BJ (cell line): ENCODE results near the gene LTF. TPM values are rescaled to one million over a fixed set of nuclear protein-coding genes. Genes with fewer than 3 reads are reported as not detected.

ENCODE experiments used
- CTCF ChIA-PET: fragments of 350-600 bp; formaldehyde crosslinking; extraction: SDS; loops from one replicate; lab custom pipeline; 2021; ENCODE audit warnings: antibody characterized with exemption, inconsistent platforms; lab: Yijun Ruan, JAX
- POLR2A ChIA-PET: fragments of 300-600 bp; sonication (Branson Sonifier 250); formaldehyde crosslinking; extraction: SDS; loops from one replicate; lab custom pipeline; 2021; ENCODE audit warnings: antibody characterized with exemption; lab: Charles Lee
- DNase-seq: peaks from one replicate; pipeline ENCODE4 v3.0.0-alpha.2; 2011; ENCODE audit warnings: low read depth
- H3K27me3 ChIP-seq: 2 replicates; pipeline ENCODE4 v1.6.0; 2011; ENCODE audit warnings: low read length; ENCODE audit not compliant: control insufficient read depth, insufficient read depth
- H3K36me3 ChIP-seq: 2 replicates; pipeline ENCODE4 v1.5.1; 2011; ENCODE audit warnings: low read length; ENCODE audit not compliant: control insufficient read depth, insufficient read depth
- H3K4me3 ChIP-seq: 2 replicates; pipeline ENCODE4 v1.5.1; 2011; ENCODE audit warnings: low read depth, mild to moderate bottlenecking, control low read depth, low read length
- CTCF ChIP-seq: IDR thresholded peaks from 2 replicates; pipeline ENCODE4 v1.5.1; 2011; ENCODE audit warnings: low read depth, mild to moderate bottlenecking, control low read depth, inconsistent platforms, low read length, moderate library complexity; ENCODE audit not compliant: insufficient read depth
- polyA plus RNA-seq: library from polyadenylated mRNA; depleted of rRNA; stranded (reverse); fragments of >200 nt; gene quantifications from 2 replicates; pipeline ENCODE4 v1.2.3, GENCODE V29; 2011

Gene LTF
- polyA plus RNA-seq, 1 experiment, result not detected

GRCh38 chr3:46478341-46478740, 13.6 kb upstream of the LTF start:
- Histone ChIP-seq H3K36me3 (no peaks in the 10 kb centered on the region), H3K27me3 (peaks cover 5% of the 10 kb centered on the region), H3K4me3 (no peak overlapping the region)
- CTCF ChIA-PET, result interaction anchor here (1.4 to 4.1 kb wide), 2 partner anchors 10 to 35 kb away, joined by 3 to 36 read pairs; no protein-coding TSS in a partner anchor
- TF ChIP-seq CTCF, result no peak
- POLR2A ChIA-PET, result no interaction called here
- no peak for DNase-seq

GRCh38 chr3:46477756-46478155, 13.1 kb upstream of the LTF start:
- TF ChIP-seq CTCF, result no peak
- no peaks in the 10 kb centered on the region for H3K36me3 ChIP-seq
- peaks cover 8% of the 10 kb centered on the region for H3K27me3 ChIP-seq
- CTCF ChIA-PET, result interaction anchor here (4.1 kb wide), 1 partner anchor 10 kb away, joined by 36 read pairs; no protein-coding TSS in a partner anchor
- no peak overlapping the region for H3K4me3 ChIP-seq
- POLR2A ChIA-PET, result no interaction called here
- no peak for DNase-seq

GRCh38 chr3:46477145-46477544, 12.4 kb upstream of the LTF start:
- H3K27me3 ChIP-seq, result peaks cover 10% of the 10 kb centered on the region
- no peak overlapping the region for H3K4me3 ChIP-seq
- DNase-seq, result no peak
- H3K36me3 ChIP-seq, result no peaks in the 10 kb centered on the region
- CTCF ChIA-PET, result interaction anchor here (1.5 to 4.1 kb wide), 2 partner anchors 11 to 81 kb away, joined by 3 to 36 read pairs; no protein-coding TSS in a partner anchor
- POLR2A ChIA-PET, result no interaction called here
- no peak for TF ChIP-seq CTCF

GRCh38 chr3:46472736-46473135, 8.0 kb upstream of the LTF start:
- no peak for TF ChIP-seq CTCF
- DNase-seq, result no peak
- ChIA-PET POLR2A (no interaction called here), CTCF (interaction anchor here (1.3 to 3.5 kb wide), 2 partner anchors 16 kb away, joined by 3 to 17 read pairs; no protein-coding TSS in a partner anchor)
- Histone ChIP-seq H3K4me3 (no peak overlapping the region), H3K36me3 (no peaks in the 10 kb centered on the region), H3K27me3 (peaks cover 27% of the 10 kb centered on the region)

GRCh38 chr3:46471371-46471914, 6.7 kb upstream of the LTF start:
- H3K36me3 ChIP-seq, result no peaks in the 10 kb centered on the region
- no peak overlapping the region for H3K4me3 ChIP-seq
- peaks cover 24% of the 10 kb centered on the region for H3K27me3 ChIP-seq
- no peak for TF ChIP-seq CTCF
- POLR2A ChIA-PET, result no interaction called here
- CTCF ChIA-PET, result interaction anchor here (0.9 to 3.5 kb wide), 5 partner anchors 12 to 87 kb away, joined by 3 to 17 read pairs (median 5); no protein-coding TSS in a partner anchor
- no peak for DNase-seq
